PFSK-1 (cell line): ENCODE data around the gene APLP1.

ENCODE experiments used
- POLR2AphosphoS5 ChIP-seq: IDR thresholded peaks from 2 replicates; pipeline ENCODE4 v1.6.1; 2012; ENCODE audit warnings: low read depth, mild to moderate bottlenecking, control low read depth, low read length, moderate library complexity
- SIN3A ChIP-seq: IDR thresholded peaks from 2 replicates; pipeline ENCODE4 v1.6.1; 2012; ENCODE audit warnings: mild to moderate bottlenecking, low read length, moderate library complexity, borderline replicate concordance; ENCODE audit not compliant: insufficient read depth
- TAF1 ChIP-seq: IDR thresholded peaks from 2 replicates; pipeline ENCODE4 v1.6.1; 2012; ENCODE audit warnings: low read length, control low read depth, borderline replicate concordance; ENCODE audit not compliant: insufficient read depth

DNA sequence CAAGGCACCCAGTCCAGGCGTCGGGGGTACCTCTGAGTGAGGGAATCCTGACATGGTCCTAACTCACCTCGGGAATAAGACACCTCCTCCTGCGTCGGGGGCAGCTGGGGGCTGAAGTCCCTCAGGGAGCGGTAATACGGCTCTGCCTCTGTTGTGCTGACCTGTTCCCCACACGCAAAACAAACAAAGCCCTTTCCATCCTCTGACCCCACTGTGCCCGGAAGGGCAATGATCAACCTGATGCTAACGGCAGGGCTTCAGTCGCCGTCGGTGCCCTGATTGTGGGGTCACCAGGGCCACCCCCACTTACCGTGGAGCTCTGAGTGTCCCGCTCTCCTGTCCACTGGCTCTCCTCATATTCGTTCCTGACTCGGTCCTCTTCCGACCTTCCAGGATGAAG is 37.4 kb upstream of the APLP1 start:
- TF ChIP-seq SIN3A, result no peak
- TF ChIP-seq POLR2AphosphoS5, result no peak
- no peak for TF ChIP-seq TAF1
